Heart left ventricle (tissue), 16 donors: ENCODE results near the gene SBK2. TPM values are rescaled to one million over a fixed set of nuclear protein-coding genes. Genes with fewer than 3 reads are reported as not detected.

Experiments used
- ATAC-seq, 4 donors: fragments of 200-7000 bp; cut with Tn5 transposase; one replicate each; pipeline ENCODE4 v1.9.1; 2020 to 2022; ENCODE audit warnings: moderate library complexity in 4 of 4, mild to moderate bottlenecking in 3 of 4, moderate number of reproducible peaks in 1 of 4
- DNase-seq, 5 donors: peaks; one replicate each; pipeline ENCODE4 v3.0.0-alpha.2; 2020
- H3K27ac ChIP-seq, 12 donors: fragments of 200-600 bp; sonication (generic) in 4 of 12; one replicate each; pipeline versions ENCODE4 v1.5.0 to v1.8.0; 2016 to 2022; ENCODE audit warnings: mild to moderate bottlenecking in 2 of 12
- H3K27me3 ChIP-seq, 9 donors: fragments of 200-600 bp; sonication (generic) in 2 of 9; one replicate each; pipeline versions ENCODE4 v1.5.1 to v1.8.0; 2016 to 2022; ENCODE audit warnings: mild to moderate bottlenecking in 3 of 9
- H3K36me3 ChIP-seq, 9 donors: fragments of 200-600 bp; sonication (generic) in 2 of 9; one replicate each; pipeline versions ENCODE4 v1.5.0 to v1.8.0; 2018 to 2022; ENCODE audit warnings: mild to moderate bottlenecking in 2 of 9
- H3K4me1 ChIP-seq, 12 donors: fragments of 200-600 bp; sonication (generic) in 4 of 12; one replicate each; pipeline versions ENCODE4 v1.5.0 to v1.8.0; 2016 to 2022; ENCODE audit warnings: mild to moderate bottlenecking in 3 of 12
- H3K4me3 ChIP-seq, 12 donors: fragments of 200-600 bp; sonication (generic) in 4 of 12; one replicate each; pipeline versions ENCODE4 v1.5.0 to v1.8.0; 2017 to 2022; ENCODE audit warnings: mild to moderate bottlenecking in 9 of 12, moderate library complexity in 4 of 12
- H3K9me3 ChIP-seq, 12 donors: fragments of 200-600 bp; sonication (generic) in 4 of 12; one replicate each; pipeline versions ENCODE4 v1.5.0 to v1.8.0; 2016 to 2022; ENCODE audit warnings: mild to moderate bottlenecking in 1 of 12
- CTCF ChIP-seq, 12 donors: fragments of 200-600 bp; sonication (generic) in 4 of 12; IDR thresholded peaks; one replicate each; pipeline versions ENCODE4 v1.5.0 to v1.8.0; 2018 to 2022; ENCODE audit warnings: antibody characterized with exemption in 12 of 12, mild to moderate bottlenecking in 5 of 12
- POLR2A ChIP-seq, 2 donors: fragments of 450-650 bp; IDR thresholded peaks; one replicate each; pipeline ENCODE4 v1.6.1; 2017; ENCODE audit warnings: antibody characterized with exemption in 2 of 2, mild to moderate bottlenecking in 2 of 2, moderate library complexity in 2 of 2
- WGBS, 4 donors: extraction: QIAGEN DNeasy Blood & Tissue Kit in 2 of 4; methylation state at CpG; one replicate each; pipeline versions ENCODE4 v1.1.5 to v1.1.7; 2013 to 2018; 5-methylcytosine and 5-hydroxymethylcytosine counted together
- intact Hi-C, 10 donors: fragments of 100-400 bp; cut with DNase I; formaldehyde crosslinking; loops; one replicate each; pipeline versions ENCODE4 v1.11.1 to v1.14.2; 2022
- polyA plus RNA-seq, 2 donors: library from polyadenylated mRNA; stranded (reverse); fragments of 200-250 nt; gene quantifications; one replicate each; pipeline ENCODE4 v1.2.3, GENCODE V29; 2013
- total RNA-seq, 9 donors: library from RNA; depleted of rRNA in 2 of 9; stranded (reverse); fragments of >200 nt in 2 of 9; fragmentation: NEBNext Ultra II Directional in 3 of 9; extraction: Animal tissue kit (Norgen Biotek cat#: 25700) in 3 of 9; gene quantifications; one replicate each; pipeline versions ENCODE4 v1.1.0 to v1.2.4, GENCODE V29; 2016 to 2023
- donor health status: ischemic (EF 13 %, LVEDD 7.1; RV severe dilation, severe dysfunction).
- donor health status: healthy with polysubstance abuse.
- donor health status: DM: no; HTN: yes; CAD: no.
- donor health status: DM: no; HTN: no; CAD: no.
- donor health status: ischemic (EF 25% LVEDD 6.9; RV normal size, moderate dysfunction).
- donor health status: ischemic (EF 25% LVEDD 5.7; RV mildly dilated, moderate dysfunction).
- donor health status: healthy.
- donor health status: DM: yes; HTN: yes; CAD: no.
- donor health status: ischemic (EF 35%, LVEDD 5.7; RV mildly dilated, moderate dysfunction).
- donor health status: nonischemic (EF 11% LVEDD 7.7; RV severe dilation, severe dysfunction).
- donor health status: DM: yes; HTN: yes; CAD: no.
- donor health status: PGD.
- donor health status: ischemic (EF 29% LVEDD 5.4; RV normal size, mild dysfunction).
- donor health status: nonischemic (EF 23%, LVEDD 6.1; RV moderate dilation, normal function).

Gene SBK2
- total and polyA plus RNA-seq, 11 donors: 0.68 to 12.6 (median 2.1) TPM

- H3K4me1 ChIP-seq: peaks cover 7 to 65% (median 40%) of the 10 kb centered on the region in 12 donors
- TF ChIP-seq POLR2A (IDR thresholded peaks at IDR 0.05) (no peak), CTCF (IDR thresholded peaks at IDR 0.05) (no peak)
- WGBS, 4 donors: 29 to 54% (median 34%) methylated on average over 6 to 18 of the region's 18 CpGs
- H3K27ac ChIP-seq: peak overlapping the region in 11 of 12 donors; percentile 64 to 98 (median 84)
- H3K4me3 ChIP-seq: peak overlapping the region; percentile 29 to 69 (median 60)
- H3K27me3 ChIP-seq: peaks cover 0 to 6% (median 0%) of the 10 kb centered on the region in 9 donors
- no peaks in the 10 kb centered on the region for H3K9me3 ChIP-seq
- intact Hi-C loops: no loop called here
- DNase-seq (peak in 1 of 5 donors; percentile 38), ATAC-seq (no peak)
- peaks cover 0 to 23% (median 10%) of the 10 kb centered on the region in 9 donors for H3K36me3 ChIP-seq
Measured at GRCh38 chr19:55485439-55486011, 51.4 kb downstream of the SBK2 start.

DNA sequence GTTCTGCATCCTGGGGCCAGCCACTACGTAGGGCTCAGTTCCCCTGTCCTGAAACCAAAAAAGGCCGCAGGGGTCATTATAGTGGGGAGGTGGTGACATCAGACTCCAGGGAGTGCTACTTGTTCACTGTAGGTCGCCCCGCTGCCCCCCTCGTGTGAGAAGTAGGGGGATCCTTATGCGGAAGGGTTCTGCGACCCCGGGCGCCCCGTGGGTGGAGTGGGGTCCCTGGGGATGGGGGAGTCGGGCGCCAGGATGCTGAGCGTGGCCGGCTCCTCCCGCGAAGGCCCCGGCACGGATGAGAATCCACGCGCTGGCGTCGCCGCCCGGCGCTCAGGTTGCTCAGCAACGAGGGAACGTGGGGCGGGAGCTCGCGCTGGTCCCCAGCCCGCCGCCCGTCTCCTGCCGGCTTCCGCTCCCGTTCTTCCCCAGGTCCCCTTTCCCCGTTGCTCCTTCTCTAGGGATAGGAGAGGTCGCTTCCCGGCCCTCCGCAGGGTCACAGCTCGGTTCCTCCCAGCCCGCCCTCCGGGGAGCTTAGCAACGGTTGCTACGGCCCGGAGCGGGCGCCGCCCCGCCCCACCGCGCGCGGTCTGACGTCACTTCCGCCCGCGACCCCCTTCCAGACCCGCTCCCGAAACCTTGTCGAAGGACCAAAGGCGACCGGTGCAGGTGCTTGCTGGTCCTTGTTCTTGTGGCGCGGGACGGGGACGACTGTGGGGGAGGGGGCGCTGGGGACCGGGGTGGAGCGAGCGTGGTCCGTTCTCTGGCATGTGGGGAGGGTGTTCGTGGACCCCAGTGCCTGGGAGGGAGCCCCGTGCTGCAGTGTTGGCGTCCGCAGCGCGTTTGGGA, 52.1 kb downstream of the SBK2 start, which contains the start of gene NAT14:
Gene NAT14, plus strand, starts transcription at position 596 of the 846 bp plus-strand sequence. CDS start 521 bp downstream, outside the sequence.
- ATAC-seq (peak in 3 of 4 donors; percentile 35 to 57 (median 39)), DNase-seq (peak; percentile 56 to 78 (median 69))
- peak within 1 kb of the TSS; percentile 65 to 98 (median 86) for H3K27ac ChIP-seq
- 1 to 3% (median 2%) methylated on average over 29 to 78 of the region's 78 CpGs for WGBS, 4 donors
- H3K4me1 ChIP-seq: peaks cover 7 to 65% (median 40%) of the 10 kb centered on the region in 12 donors
- no peaks in the 10 kb centered on the region for H3K9me3 ChIP-seq
- TF ChIP-seq CTCF (IDR thresholded peaks at IDR 0.05) (no peak), POLR2A (IDR thresholded peaks at IDR 0.05) (peak in 1 of 2 donors; percentile 20)
- peaks cover 0 to 6% (median 0%) of the 10 kb centered on the region in 9 donors for H3K27me3 ChIP-seq
- H3K36me3 ChIP-seq: peaks cover 0 to 23% (median 10%) of the 10 kb centered on the region in 9 donors
- H3K4me3 ChIP-seq: peak within 1 kb of the TSS; percentile 29 to 69 (median 60)
- intact Hi-C loops: no loop called here

- intact Hi-C loops: no loop called here
Measured at GRCh38 chr19:55483706-55484592, 53.0 kb downstream of the SBK2 start.

More at GRCh38 chr19:55483706-55484592, 53.0 kb downstream of the SBK2 start:
- peak overlapping the region in 10 of 12 donors; percentile 49 to 69 (median 60) for H3K4me3 ChIP-seq
- DNase-seq (peak in 2 of 5 donors; percentile 27 to 29), ATAC-seq (no peak)
- H3K4me1 ChIP-seq: peaks cover 7 to 66% (median 40%) of the 10 kb centered on the region in 12 donors
- peak overlapping the region in 7 of 12 donors; percentile 81 to 98 (median 90) for H3K27ac ChIP-seq
- peaks cover 0 to 23% (median 10%) of the 10 kb centered on the region in 9 donors for H3K36me3 ChIP-seq
- TF ChIP-seq CTCF (IDR thresholded peaks at IDR 0.05) (no peak), POLR2A (IDR thresholded peaks at IDR 0.05) (no peak)
- WGBS, 4 donors: 58 to 69% (median 65%) methylated on average over 35 to 46 of the region's 46 CpGs
- no peaks in the 10 kb centered on the region for H3K9me3 ChIP-seq
- H3K27me3 ChIP-seq: peaks cover 0 to 6% (median 0%) of the 10 kb centered on the region in 9 donors
